Glutamatergic neuron (in vitro differentiated cells): ENCODE data around the gene SLC18A3. TPM values are rescaled to one million over a fixed set of nuclear protein-coding genes. Genes with fewer than 3 reads are reported as not detected.

Source experiments
- DNase-seq: peaks from one replicate; pipeline ENCODE4 v3.0.0; 2022
- H3K27ac Mint-ChIP-seq: one replicate; pipeline ENCODE4 v1.8.0; 2020; ENCODE audit warnings: mild to moderate bottlenecking, mixed read lengths, inconsistent platforms; ENCODE audit not compliant: unreplicated experiment
- H3K27me3 Mint-ChIP-seq: one replicate; pipeline ENCODE4 v1.8.0; 2020; ENCODE audit warnings: mild to moderate bottlenecking, moderate library complexity, mixed read lengths, inconsistent platforms; ENCODE audit not compliant: unreplicated experiment
- H3K36me3 Mint-ChIP-seq: one replicate; pipeline ENCODE4 v1.8.0; 2020; ENCODE audit warnings: mild to moderate bottlenecking, mixed read lengths, inconsistent platforms; ENCODE audit not compliant: unreplicated experiment
- H3K4me1 Mint-ChIP-seq: one replicate; pipeline ENCODE4 v1.8.0; 2020; ENCODE audit warnings: mild to moderate bottlenecking, low read depth, mixed read lengths, inconsistent platforms; ENCODE audit not compliant: unreplicated experiment
- H3K4me3 Mint-ChIP-seq: one replicate; pipeline ENCODE4 v1.8.0; 2020; ENCODE audit warnings: mild to moderate bottlenecking, mixed read lengths, inconsistent platforms; ENCODE audit not compliant: unreplicated experiment
- H3K9me3 Mint-ChIP-seq: one replicate; pipeline ENCODE4 v1.8.0; 2020; ENCODE audit warnings: mild to moderate bottlenecking, moderate library complexity, mixed read lengths, inconsistent platforms; ENCODE audit not compliant: unreplicated experiment
- total RNA-seq: library from RNA; stranded (reverse); fragmentation: NEBNext Ultra II Directional; extraction: Animal tissue kit (Norgen Biotek cat#: 25700); gene quantifications from one replicate; pipeline ENCODE4 v1.2.1, GENCODE V29; 2021; ENCODE audit not compliant: unreplicated experiment
- TF ChIP-seq, protein P1 (sequence below): fragments of 200-600 bp; sonication (generic); IDR thresholded peaks from one replicate; pipeline ENCODE4 v1.5.0; 2021; ENCODE audit not compliant: partially characterized antibody, unreplicated experiment

The SLC18A3 gene
- total RNA-seq, 1 donor from 2014 or later: 21.5 TPM

DNA sequence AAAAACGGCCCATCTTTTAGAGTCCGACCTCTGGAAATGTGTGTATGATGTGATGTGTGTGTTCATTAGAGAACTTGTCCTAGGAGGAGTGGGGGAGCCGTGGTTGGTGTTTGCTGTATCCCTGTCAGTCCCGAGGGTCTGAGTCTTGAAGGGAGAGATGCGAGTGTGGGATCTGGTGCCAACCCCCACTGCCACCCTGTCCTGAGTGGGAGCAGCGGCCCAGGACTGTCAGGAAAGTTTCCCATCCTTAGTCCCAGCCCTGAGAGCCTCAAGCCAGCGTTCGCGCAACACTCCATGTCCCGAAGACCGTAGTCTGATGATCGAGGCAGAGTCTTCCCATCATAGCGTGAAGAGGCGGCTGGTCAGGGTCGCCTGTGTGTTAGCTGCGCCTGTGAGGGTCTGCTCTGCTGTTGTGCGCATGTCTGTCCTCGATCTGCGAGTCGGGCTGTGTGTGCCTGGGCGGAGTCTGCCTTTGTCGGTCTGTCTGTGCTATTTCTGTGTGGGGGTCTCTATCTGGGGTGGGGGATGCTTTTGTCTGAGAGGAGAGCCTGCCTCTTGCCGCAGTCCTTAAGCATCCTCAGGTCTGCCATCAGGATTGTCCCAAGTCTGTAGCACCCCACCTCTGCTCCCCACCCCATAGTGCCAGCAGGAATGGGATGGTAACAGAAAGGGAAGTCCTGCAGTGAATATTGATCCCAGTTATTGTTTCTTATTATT lies 3.2 kb downstream of the SLC18A3 start:
- peaks cover 24% of the 10 kb centered on the region for H3K4me1 Mint-ChIP-seq

DNA sequence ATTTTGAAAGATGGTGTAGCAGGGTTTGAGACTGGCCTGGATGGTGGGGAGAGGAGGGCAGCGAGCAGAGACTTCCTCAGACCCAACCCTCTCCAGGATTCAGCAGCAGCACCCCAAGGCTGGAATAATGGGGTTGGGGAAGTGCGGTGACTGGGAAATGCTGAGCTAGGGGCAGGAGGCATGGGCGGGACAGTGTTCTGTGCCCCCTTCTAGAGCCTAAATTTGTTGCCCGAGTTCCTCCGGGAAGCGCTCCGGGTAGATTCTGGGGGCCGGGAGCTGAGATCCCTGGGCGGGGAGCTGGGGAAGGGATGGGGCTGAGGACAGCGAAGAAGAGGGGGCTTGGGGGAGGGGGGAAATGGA lies 3.8 kb downstream of the SLC18A3 start, which contains the start of gene CHAT:
Gene CHAT (plus strand): TSS at position 156 of the 360 bp plus-strand sequence. CDS start 153 bp downstream, at position 309.
- Mint-ChIP-seq H3K9me3 (peaks cover 14% of the 10 kb centered on the region), H3K27me3 (peaks cover 37% of the 10 kb centered on the region), H3K36me3 (peaks cover 2% of the 10 kb centered on the region), H3K27ac (peak within 1 kb of the TSS; percentile 75), H3K4me3 (peak within 1 kb of the TSS; percentile 78), H3K4me1 (peaks cover 24% of the 10 kb centered on the region)
- TF ChIP-seq, protein P1, sequence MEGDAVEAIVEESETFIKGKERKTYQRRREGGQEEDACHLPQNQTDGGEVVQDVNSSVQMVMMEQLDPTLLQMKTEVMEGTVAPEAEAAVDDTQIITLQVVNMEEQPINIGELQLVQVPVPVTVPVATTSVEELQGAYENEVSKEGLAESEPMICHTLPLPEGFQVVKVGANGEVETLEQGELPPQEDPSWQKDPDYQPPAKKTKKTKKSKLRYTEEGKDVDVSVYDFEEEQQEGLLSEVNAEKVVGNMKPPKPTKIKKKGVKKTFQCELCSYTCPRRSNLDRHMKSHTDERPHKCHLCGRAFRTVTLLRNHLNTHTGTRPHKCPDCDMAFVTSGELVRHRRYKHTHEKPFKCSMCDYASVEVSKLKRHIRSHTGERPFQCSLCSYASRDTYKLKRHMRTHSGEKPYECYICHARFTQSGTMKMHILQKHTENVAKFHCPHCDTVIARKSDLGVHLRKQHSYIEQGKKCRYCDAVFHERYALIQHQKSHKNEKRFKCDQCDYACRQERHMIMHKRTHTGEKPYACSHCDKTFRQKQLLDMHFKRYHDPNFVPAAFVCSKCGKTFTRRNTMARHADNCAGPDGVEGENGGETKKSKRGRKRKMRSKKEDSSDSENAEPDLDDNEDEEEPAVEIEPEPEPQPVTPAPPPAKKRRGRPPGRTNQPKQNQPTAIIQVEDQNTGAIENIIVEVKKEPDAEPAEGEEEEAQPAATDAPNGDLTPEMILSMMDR: no peak
- DNase-seq: no peak

More for the DNA sequence above, 3.2 kb downstream of the SLC18A3 start:
- H3K27me3 Mint-ChIP-seq: peaks cover 41% of the 10 kb centered on the region
- TF ChIP-seq, protein P1: no peak
- peaks cover 14% of the 10 kb centered on the region for H3K9me3 Mint-ChIP-seq
- H3K27ac Mint-ChIP-seq: peak overlapping the region; percentile 75
- H3K36me3 Mint-ChIP-seq: no peaks in the 10 kb centered on the region
- peak overlapping the region; percentile 78 for H3K4me3 Mint-ChIP-seq
- peak; percentile 52 for DNase-seq

DNA sequence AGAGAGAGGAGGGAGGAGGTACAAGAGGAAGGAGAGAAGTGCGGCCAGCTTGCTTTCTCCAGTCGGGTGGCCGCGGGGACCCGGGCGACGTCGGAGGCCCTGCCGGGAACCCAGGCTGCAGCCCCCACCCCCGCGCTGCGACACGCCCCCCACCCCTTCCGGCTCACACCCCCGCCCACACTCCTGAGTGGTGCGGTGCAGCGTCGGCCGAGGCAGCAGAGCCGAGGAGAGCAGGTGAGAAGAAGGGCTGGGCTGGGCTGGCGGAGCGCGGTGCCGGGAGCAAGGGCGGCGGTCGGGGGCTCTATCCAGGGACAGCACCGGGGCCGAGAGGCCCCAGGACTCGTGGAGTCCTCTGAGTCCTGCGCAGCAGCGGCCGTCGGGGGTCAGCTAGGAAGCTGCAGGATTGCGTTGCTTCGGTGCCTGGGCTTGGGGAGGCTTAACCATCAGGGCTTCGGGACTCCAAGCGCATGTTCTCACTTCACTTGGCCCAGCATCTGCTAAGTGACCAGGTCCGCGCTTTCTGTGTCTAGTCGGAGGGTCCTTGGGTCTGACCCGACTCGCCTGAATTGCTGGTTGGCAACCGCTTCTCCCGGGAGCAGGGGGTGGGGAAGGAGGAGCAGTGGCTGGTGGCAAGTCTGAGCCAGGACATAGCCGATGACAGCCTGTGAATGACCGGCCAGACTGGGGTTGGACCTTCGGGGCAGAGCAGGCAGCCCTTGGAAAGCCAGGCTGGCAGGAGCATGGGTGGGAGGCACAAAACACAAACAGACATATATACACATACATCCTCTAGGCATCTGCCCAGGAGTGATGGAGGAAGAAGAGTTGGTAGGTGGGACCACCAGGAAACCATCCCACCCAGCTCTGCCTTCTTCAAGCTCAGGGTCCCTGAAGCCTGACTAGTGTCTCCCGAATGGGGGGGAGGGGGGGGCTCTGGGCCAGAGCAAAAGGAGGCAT lies 4.4 kb downstream of the SLC18A3 start:
- H3K4me1 Mint-ChIP-seq: peaks cover 29% of the 10 kb centered on the region
- peak; percentile 39 for DNase-seq
- H3K27ac Mint-ChIP-seq: no peak overlapping the region
- peaks cover 37% of the 10 kb centered on the region for H3K27me3 Mint-ChIP-seq
- peak overlapping the region; percentile 75 for H3K4me3 Mint-ChIP-seq
- TF ChIP-seq, protein P1: no peak
- peaks cover 6% of the 10 kb centered on the region for H3K36me3 Mint-ChIP-seq
- peaks cover 14% of the 10 kb centered on the region for H3K9me3 Mint-ChIP-seq

DNA sequence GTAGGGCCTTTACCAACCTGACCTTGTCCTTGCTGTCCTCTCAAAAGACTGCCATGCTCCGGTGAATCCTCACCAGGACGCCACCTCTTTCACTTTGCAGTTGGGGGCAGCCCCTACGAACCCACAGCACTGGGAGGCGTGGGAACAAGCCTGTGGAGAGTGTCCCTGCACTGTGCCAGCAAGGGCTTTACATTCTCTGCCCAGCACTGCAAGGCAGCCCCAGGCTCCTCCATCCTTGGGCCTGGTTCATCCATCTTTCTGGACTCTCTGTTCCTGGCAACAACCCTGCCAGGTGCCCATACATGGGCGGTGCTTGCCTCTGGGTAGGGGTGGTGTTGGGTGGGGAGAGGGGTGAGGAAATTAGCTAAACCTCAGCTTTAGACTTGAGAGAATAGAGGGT lies 5.1 kb downstream of the SLC18A3 start:
- Mint-ChIP-seq H3K27ac (no peak overlapping the region), H3K36me3 (peaks cover 6% of the 10 kb centered on the region), H3K4me1 (peaks cover 33% of the 10 kb centered on the region), H3K9me3 (peaks cover 17% of the 10 kb centered on the region), H3K4me3 (no peak overlapping the region), H3K27me3 (peaks cover 41% of the 10 kb centered on the region)
- DNase-seq: no peak
- TF ChIP-seq, protein P1: no peak

DNA sequence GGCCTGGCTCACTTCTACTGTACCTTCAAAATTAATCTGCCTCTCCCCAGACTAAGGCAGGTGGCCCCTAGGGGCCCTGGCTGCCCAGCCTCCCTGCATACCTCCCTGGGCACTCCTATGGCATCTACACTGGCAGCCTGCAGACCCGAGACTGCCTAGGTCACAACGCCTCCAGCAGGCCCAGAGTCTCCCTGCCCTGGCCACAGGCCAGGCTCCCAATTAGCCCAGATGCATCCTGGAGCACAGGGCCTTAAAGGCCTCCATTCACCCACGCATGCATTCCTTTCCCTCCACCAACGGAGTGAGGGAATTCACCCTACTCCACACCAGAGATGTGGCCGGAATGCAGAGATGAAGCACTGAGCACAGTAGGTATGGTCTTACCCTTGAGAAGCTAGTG lies 5.6 kb downstream of the SLC18A3 start:
- Mint-ChIP-seq H3K36me3 (peaks cover 6% of the 10 kb centered on the region), H3K4me3 (peak overlapping the region; percentile 42), H3K9me3 (peaks cover 17% of the 10 kb centered on the region), H3K27me3 (peaks cover 41% of the 10 kb centered on the region), H3K27ac (no peak overlapping the region), H3K4me1 (peaks cover 33% of the 10 kb centered on the region)
- no peak for DNase-seq
- TF ChIP-seq, protein P1: no peak
